Psoas muscle (tissue), 8 donors: ENCODE measurements around the gene ACOX3. TPM values are rescaled to one million over a fixed set of nuclear protein-coding genes. Genes with fewer than 3 reads are reported as not detected.

Experiments used
- ATAC-seq, 4 donors: fragments of 200-7000 bp; cut with Tn5 transposase; one replicate each; pipeline ENCODE4 v1.9.1; 2020; ENCODE audit warnings: moderate library complexity in 3 of 4, mild to moderate bottlenecking in 2 of 4
- DNase-seq, 2 donors: peaks; one replicate each; pipeline ENCODE4 v3.0.0-alpha.2; 2020
- H3K27ac ChIP-seq: fragments of 200-600 bp; one replicate; pipeline ENCODE4 v1.8.0; 2022
- H3K27me3 ChIP-seq, 3 donors: fragments of 200-600 bp in 1 of 3; one replicate each; pipeline versions ENCODE4 v1.6.1 to v1.8.0; 2013 to 2022; ENCODE audit warnings: low read length in 2 of 3, mild to moderate bottlenecking in 2 of 3, moderate library complexity in 1 of 3; ENCODE audit not compliant: insufficient read depth in 3 of 3
- H3K36me3 ChIP-seq, 2 donors: fragments of 200-600 bp in 1 of 2; one replicate each; pipeline versions ENCODE4 v1.6.1 to v1.8.0; 2013 to 2022; ENCODE audit warnings: low read depth in 1 of 2, mild to moderate bottlenecking in 1 of 2, moderate library complexity in 1 of 2; ENCODE audit not compliant: insufficient read depth in 1 of 2
- H3K4me1 ChIP-seq: fragments of 200-600 bp; one replicate; pipeline ENCODE4 v1.8.0; 2022
- H3K4me3 ChIP-seq: fragments of 200-600 bp; one replicate; pipeline ENCODE4 v1.8.0; 2022; ENCODE audit warnings: mild to moderate bottlenecking
- H3K9me3 ChIP-seq: fragments of 200-600 bp; one replicate; pipeline ENCODE4 v1.8.0; 2022
- CTCF ChIP-seq: fragments of 200-600 bp; IDR thresholded peaks from one replicate; pipeline ENCODE4 v1.8.0; 2022; ENCODE audit warnings: antibody characterized with exemption
- WGBS, 3 donors: extraction: QIAGEN DNeasy Blood & Tissue Kit; methylation state at CpG; one replicate each; pipeline versions ENCODE4 v1.1.6 to v1.1.7; 2013; 5-methylcytosine and 5-hydroxymethylcytosine counted together
- intact Hi-C, 2 donors: fragments of 100-400 bp; cut with DNase I; formaldehyde crosslinking; loops; one replicate each; pipeline versions ENCODE4 v1.11.0 to v1.14.2; 2022
- polyA plus RNA-seq, 3 donors: library from polyadenylated mRNA; stranded (reverse); fragments of 200-250 nt; gene quantifications; one replicate each; pipeline ENCODE4 v1.2.3, GENCODE V29; 2013
- total RNA-seq, 4 donors: library from RNA; stranded (reverse); fragmentation: NEBNext Ultra II Directional in 2 of 4; extraction: Animal tissue kit (Norgen Biotek cat#: 25700) in 2 of 4; gene quantifications; one replicate each; pipeline versions ENCODE4 v1.2.1 to v1.2.4, GENCODE V29; 2021 to 2023
- donor health status: healthy with polysubstance abuse.
- donor health status: DM: no; HTN: no; CAD: no; lungs with moderate emphysema.
- donor health status: Bipolar disorder and iron deficiency.
- donor health status: healthy.
- donor health status: DM: yes; HTN: yes; CAD: no.
- donor health status: DM: no; HTN: no; CAD: no.
- donor health status: DM: no; HTN: no; CAD: no.
- donor health status: DM: yes; HTN: yes; CAD: no.

ACOX3 gene
- total and polyA plus RNA-seq, 7 donors, result 5.6 to 18.8 (median 10.8) TPM

- 69 to 78% (median 77%) methylated on average over 5 of the region's 5 CpGs for WGBS, 3 donors
- Histone ChIP-seq H3K27me3 (no peaks in the 10 kb centered on the region), H3K36me3 (no peaks in the 10 kb centered on the region), H3K4me3 (no peak overlapping the region), H3K9me3 (peaks cover 4% of the 10 kb centered on the region), H3K27ac (no peak overlapping the region), H3K4me1 (peaks cover 16% of the 10 kb centered on the region)
- DNase-seq (no peak), ATAC-seq (no peak)
- intact Hi-C loops, result no loop called here
- no peak for TF ChIP-seq CTCF
Observed at GRCh38 chr4:8323947-8324555, 116.5 kb downstream of the ACOX3 start.

- 84 to 90% (median 84%) methylated on average over 9 of the region's 9 CpGs for WGBS, 3 donors
- no peak overlapping the region for H3K27ac ChIP-seq
- DNase-seq (peak in 1 of 2 donors; percentile 36), ATAC-seq (no peak)
- intact Hi-C loops, result loop anchor here in 1 of 2 donors (1.0 kb wide), 1 partner anchor 51 kb away; no protein-coding TSS in a partner anchor
- TF ChIP-seq CTCF, result no peak
- H3K9me3 ChIP-seq, result peaks cover 4% of the 10 kb centered on the region
- peaks cover 16% of the 10 kb centered on the region for H3K4me1 ChIP-seq
- H3K27me3 ChIP-seq, result no peaks in the 10 kb centered on the region
- no peak overlapping the region for H3K4me3 ChIP-seq
- H3K36me3 ChIP-seq, result no peaks in the 10 kb centered on the region
Observed at GRCh38 chr4:8322794-8323704, 117.5 kb downstream of the ACOX3 start.

- Histone ChIP-seq H3K27ac (no peak overlapping the region), H3K4me3 (no peak overlapping the region), H3K36me3 (no peaks in the 10 kb centered on the region), H3K4me1 (peaks cover 16% of the 10 kb centered on the region), H3K9me3 (peaks cover 4% of the 10 kb centered on the region), H3K27me3 (no peaks in the 10 kb centered on the region)
- TF ChIP-seq CTCF, result no peak
- 77 to 80% (median 79%) methylated on average over 5 of the region's 5 CpGs for WGBS, 3 donors
- no peak for DNase-seq
- no peak for ATAC-seq
- intact Hi-C loops, result loop anchor here in 1 of 2 donors (1.0 kb wide), 1 partner anchor 49 kb away; no protein-coding TSS in a partner anchor
Observed at GRCh38 chr4:8321771-8322170, 118.8 kb downstream of the ACOX3 start.

- no peak overlapping the region for H3K27ac ChIP-seq
- TF ChIP-seq CTCF, result no peak
- WGBS, 3 donors, result 95 to 97% (median 96%) methylated on average over 2 of the region's 2 CpGs
- no peaks in the 10 kb centered on the region for H3K36me3 ChIP-seq
- peaks cover 16% of the 10 kb centered on the region for H3K4me1 ChIP-seq
- H3K9me3 ChIP-seq, result no peaks in the 10 kb centered on the region
- H3K4me3 ChIP-seq, result no peak overlapping the region
- no peak for DNase-seq
- intact Hi-C loops, result no loop called here
- H3K27me3 ChIP-seq, result no peaks in the 10 kb centered on the region
- no peak for ATAC-seq
Observed at GRCh38 chr4:8321220-8321619, 119.3 kb downstream of the ACOX3 start.
